Measurements from ENCODE around the gene TRIM33.
"Not testable (repeated sequence)": the region's sequence is repeated elsewhere in the genome, so short reads cannot be mapped to it uniquely, and the experiment has no call there.

Gene TRIM33

DNA sequence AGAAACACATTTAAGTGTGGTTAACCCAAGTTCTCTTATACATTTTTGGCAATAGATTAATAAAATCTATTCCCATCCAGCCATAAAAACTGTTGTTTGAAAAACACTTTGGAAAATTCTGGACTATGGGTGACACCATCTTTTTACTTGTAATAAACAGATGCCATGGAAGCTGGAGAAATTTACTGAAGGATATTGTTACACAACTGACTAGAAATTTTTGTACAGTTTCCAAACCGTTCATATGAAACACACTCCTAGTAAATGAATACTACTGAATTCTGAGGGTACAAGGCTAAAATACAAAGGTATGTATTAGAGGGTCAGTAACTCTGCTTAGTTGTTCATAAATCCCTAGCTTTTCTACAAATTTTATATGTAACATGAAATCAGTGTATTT is 48.7 kb downstream of the TRIM33 start:
- no peak for DNase-seq

DNA sequence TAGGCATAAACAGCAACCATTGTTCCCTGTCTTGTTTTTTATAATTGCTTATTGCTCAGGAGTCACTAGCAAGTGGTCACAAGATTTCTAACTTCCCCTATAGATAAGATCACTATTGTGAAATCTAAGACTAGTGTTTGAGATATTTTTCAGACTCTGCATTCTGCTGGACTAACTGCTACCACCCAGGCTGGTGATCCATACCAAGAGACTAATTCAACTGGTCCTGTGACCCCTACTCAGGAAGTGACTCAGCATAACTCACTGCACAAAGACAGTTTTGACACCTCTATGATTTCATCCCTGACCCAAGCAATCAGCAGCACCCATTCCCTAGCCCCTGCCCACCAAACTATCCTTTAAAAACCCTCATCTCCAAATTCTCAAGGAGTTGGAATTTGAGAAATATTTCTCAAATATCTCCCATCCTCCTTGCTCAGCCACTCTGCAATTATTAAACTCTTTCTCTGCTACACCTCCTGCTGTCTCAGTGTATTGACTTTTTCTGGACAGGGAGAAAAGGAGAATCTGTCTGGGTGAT is 52.7 kb downstream of the TRIM33 start:
- DNase-seq: no peak

DNA sequence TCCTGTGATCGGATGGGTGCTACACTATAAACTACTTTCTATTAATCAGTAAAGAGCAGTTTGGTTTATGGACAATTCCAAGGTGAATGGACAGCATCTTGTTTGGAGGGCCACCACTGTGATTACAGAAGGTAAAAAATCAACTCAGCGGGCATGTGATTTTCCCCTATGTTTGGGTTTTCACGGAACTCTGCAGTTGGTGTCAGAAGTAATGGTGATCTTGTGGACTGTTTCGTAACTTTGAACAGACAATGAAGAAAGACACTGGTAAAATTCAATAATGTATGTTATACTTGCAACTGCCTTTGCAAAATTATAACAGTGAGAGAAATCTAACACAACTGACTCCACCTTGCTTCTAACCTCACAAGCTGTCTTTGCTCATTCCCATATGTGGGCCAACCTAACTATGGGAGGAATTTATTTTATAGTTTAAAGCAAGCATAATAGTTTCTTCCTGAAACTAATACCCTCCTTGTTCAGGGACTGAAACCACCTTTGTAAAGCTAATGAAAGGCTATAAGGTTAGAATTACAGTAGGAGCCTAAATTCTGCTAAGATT is 53.2 kb downstream of the TRIM33 start:
- no peak for DNase-seq

DNA sequence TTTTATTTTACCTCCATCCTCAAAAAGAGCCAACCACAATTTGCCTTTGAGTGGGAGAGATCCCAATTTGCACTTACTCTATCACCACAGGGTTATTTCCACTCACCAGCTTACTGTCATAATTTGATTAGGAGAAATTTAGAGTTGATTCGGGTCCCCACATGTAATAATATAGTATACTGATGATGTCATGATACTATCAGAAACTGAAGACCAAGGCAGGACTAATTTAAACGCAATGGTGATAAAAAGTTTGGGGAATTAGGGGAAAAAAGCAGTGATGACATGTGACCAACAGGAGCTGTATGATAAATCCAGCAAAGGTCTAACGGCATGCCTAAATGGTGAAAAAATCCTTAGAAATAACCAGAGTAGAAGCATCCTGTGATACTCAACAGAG is 54.4 kb downstream of the TRIM33 start:
- DNase-seq: no peak

DNA sequence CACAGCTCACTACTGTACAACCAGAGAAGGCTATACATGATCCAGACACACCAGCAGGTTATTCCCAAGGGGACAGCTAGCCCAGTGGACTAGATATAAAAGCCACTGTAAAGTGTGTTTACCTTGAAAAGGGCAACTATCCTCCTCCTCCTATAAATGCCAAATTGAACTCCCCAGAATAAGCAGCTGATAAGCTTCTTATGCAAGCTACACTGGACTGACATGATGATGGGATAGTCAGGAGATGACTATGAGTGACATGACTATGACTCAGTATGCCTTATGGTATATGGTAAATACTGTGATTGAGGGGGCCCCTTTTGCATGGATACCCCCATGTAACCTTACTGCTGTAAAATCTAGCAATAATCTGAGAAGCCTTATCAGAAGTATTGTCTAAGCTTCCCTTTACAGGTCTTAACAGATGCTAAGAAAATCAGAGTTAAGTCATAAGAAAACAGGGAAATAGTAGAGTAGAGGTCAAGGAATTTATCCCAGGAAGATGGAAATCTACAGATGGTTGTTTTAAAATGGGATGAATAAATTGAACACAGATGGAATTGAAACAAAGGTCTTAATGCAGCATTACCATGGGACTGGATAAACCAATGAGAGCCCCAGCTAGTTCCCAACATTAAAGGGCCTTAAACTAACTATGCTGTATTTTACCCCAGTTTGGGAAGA is 55.8 kb downstream of the TRIM33 start:
- no peak for DNase-seq

GRCh38 chr1:114454539-114454938 is 56.5 kb downstream of the TRIM33 start:
- no peak for DNase-seq

DNA sequence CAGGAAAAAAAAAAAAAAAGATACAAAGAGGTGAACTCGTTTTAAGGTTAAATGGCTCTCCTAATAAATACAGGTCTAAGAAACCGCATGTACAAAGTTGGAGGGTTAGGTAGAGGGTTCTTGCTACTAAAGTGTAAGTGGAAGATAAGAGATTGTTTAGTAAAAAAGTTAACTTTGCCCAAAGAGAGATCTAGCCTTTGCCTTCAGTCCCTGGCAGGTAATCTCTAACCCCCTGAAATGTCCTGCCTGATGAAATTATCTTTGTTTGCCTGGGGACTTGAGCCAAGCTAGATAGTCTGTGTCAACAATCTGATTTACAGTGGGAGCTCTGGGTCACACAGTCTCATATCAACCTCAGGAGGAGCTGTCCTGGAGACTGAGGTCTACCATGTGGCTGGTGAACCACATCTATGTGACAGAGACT is 57.6 kb downstream of the TRIM33 start:
- DNase-seq: no peak

- DNase-seq: no peak
Observed at GRCh38 chr1:114448370-114449036, 62.5 kb downstream of the TRIM33 start.

DNA sequence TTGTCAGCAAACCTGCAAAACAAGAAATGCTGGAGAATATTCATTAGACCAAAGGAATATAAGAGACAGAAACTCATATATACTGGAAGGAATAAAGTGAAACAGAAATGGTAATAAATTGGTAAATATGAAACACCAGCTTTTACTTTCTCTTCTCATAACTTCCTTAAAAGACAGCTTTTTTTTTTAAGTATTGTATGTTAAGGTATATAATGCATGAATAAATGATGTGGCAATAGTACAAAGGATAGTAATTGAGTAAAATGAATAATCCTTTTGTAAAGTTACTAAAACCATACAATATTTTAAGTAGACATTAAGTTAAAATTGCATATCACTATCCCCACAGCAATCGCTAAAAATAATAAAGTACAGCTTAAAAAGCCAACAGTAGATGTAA is 64.8 kb downstream of the TRIM33 start:
- no peak for DNase-seq

DNA sequence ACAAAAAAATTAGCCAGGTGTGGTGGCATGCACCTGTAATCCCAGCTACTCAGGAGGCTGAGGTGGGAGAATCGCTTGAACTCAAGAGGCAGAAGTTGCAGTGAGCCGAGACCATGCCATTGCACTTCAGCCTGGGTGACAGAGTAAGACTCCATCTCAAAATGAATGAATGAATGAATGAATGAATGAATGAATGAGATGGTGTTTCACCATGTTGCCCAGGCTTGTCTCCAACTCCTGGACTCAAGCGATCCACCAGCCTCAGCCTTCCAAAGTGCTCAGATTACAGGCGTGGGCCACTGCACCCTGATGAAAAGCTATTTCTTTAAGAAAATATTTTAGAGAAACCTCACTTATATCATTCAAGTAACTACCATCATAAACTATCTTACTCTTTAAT is 67.8 kb downstream of the TRIM33 start:
- not testable (repeated sequence) for DNase-seq

GRCh38 chr1:114441332-114441731 is 69.7 kb downstream of the TRIM33 start:
- no peak for DNase-seq

- no peak for DNase-seq
Observed at GRCh38 chr1:114439369-114439768, 71.6 kb downstream of the TRIM33 start.

DNA sequence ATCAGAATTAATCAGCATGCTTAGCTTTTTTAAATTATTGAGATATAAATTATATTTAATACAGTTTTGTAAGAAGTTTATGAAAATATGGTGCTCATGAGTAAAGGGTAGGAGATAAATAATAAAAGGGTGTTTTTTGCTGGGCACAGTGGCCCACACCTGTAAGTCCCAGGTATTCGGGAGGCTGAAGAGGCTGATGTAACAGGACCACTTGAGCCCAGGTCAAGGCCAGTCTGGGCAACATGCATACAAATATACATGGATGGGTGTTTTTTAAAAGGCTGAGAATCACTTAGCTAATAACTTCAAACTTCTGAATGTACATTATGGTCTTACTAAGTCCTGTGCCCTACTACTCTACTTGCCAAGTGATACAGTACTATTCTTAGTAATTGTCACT is 73.2 kb downstream of the TRIM33 start:
- no peak for DNase-seq

- DNase-seq: no peak
Observed at GRCh38 chr1:114436799-114437198, 74.2 kb downstream of the TRIM33 start.

DNA sequence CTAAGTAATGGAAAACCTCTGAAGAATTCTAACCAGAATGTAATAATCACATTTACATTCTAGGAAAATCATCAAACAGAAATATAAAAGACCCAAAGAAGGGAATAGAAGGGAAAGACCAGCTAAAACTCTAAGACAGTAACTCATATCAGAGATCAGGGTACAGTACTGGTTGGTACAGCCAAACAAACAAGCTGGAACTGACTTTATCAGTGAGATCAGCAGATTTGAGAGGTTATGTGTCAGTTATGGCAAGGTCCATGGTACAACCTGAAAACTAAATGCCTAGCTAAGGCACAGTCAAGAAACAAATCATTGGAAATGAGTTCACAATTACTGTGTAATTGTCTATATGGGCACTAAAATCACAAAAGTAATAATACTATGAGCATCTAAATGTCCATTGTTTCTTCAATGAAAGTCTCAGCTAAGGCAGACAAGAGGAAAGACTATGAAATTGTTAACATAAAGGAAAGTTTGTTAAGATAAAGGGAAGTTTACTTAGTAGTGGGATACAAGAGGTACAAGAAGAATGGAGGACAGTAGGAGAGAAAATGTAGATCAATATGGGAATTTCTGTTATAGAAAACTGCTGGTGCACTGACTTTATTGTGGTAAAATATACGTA is 75.8 kb downstream of the TRIM33 start:
- DNase-seq: no peak

DNA sequence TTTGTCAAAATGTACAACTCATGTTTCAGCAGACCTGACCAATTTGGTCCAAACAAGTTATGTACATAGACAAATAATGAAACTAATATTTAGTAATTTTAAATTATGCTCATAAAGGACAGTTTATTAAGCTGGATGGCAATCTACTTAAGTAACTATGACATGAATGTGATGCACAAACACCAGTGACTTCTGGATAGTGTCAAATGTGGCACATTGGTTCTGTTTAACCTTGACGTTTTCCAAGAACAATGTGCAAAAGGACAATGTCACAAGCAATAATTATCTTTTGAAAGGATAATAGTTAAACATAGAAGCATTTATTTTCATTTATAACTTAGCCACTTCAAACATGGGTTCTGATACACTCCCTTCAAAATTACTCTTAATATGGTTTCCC is 80.0 kb downstream of the TRIM33 start:
- no peak for DNase-seq

- DNase-seq: no peak
Observed at GRCh38 chr1:114428083-114428754, 82.8 kb downstream of the TRIM33 start.

DNA sequence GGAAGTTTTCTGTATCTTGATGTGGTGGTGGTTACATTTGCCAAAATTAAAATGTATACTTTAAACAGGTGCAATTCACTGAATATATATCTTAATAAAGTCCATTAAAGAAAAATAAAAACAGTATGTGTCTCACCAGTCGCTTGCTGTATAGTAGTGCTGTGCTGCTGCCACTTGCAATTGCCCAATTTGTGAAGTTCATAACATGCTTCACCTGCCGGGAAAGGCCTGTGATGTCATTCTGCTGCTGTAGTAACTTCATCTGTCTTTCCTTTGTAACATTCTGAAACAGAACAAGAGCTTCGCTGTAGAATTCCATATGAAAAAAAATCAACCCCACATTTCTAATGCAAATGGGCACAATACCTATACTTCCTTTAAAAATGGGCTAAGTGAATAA is 83.4 kb downstream of the TRIM33 start:
- DNase-seq: no peak

GRCh38 chr1:114423455-114423854 is 87.5 kb downstream of the TRIM33 start:
- no peak for DNase-seq

DNA sequence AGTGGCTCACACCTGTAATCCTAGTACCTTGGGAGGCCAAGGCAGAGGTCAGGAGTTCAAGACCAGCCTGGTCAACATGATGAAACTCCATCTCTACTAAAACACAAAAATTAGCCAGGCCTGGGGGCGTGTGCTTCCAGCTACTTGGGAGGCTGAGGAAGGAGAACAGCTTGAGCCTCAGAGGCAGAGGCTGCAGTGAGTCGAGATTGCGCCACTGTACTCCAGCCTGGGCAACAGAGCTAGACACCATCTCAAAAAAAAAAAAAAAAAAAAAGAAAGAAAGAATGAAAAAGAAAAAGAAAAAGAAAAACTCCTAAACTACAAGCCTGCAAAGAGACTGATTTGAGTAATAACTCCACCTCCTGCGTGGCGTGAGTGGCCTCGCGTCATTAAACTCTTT is 92.1 kb downstream of the TRIM33 start:
- DNase-seq: not testable (repeated sequence)

GRCh38 chr1:114397601-114398000 is 113.4 kb downstream of the TRIM33 start:
- DNase-seq: no peak

GRCh38 chr1:114395863-114396262 is 115.1 kb downstream of the TRIM33 start:
- DNase-seq: no peak

- no peak for DNase-seq
Observed at GRCh38 chr1:114390960-114391359, 120.0 kb downstream of the TRIM33 start.

Measured in NCI-H1105 (cell line).